MM.1S (cell line): Measurements from ENCODE around the gene CCDC102A.

ENCODE experiments used
- DNase-seq: peaks from one replicate; pipeline ENCODE4 v3.0.0-alpha.2; 2015
- H2AFZ ChIP-seq: fragments of 300-600 bp; sonication (generic); 2 replicates; pipeline ENCODE4 v1.6.0; 2016; ENCODE audit warnings: antibody characterized with exemption, low read length
- H3F3A ChIP-seq: fragments of 300-600 bp; sonication (generic); 2 replicates; pipeline ENCODE4 v1.6.1; 2016; ENCODE audit warnings: mild to moderate bottlenecking, antibody characterized with exemption, low read length, moderate library complexity, mixed read lengths; ENCODE audit not compliant: insufficient read depth
- H3K27ac ChIP-seq: fragments of 300-600 bp; sonication (generic); 2 replicates; pipeline ENCODE4 v1.5.1; 2016; ENCODE audit warnings: mild to moderate bottlenecking, low read length
- H3K27me3 ChIP-seq: fragments of 300-600 bp; sonication (generic); replicated peaks from 2 replicates; pipeline ENCODE4 v1.6.0; 2016; ENCODE audit warnings: low read length; ENCODE audit not compliant: insufficient read depth
- H3K36me3 ChIP-seq: fragments of 300-600 bp; sonication (generic); replicated peaks from 2 replicates; pipeline ENCODE4 v1.6.1; 2016; ENCODE audit warnings: mild to moderate bottlenecking, low read length, mixed read lengths; ENCODE audit not compliant: insufficient read depth
- H3K4me1 ChIP-seq: fragments of 300-600 bp; sonication (generic); 2 replicates; pipeline ENCODE4 v1.6.1; 2016; ENCODE audit warnings: low read length, mixed read lengths
- H3K4me2 ChIP-seq: fragments of 300-600 bp; sonication (generic); 2 replicates; pipeline ENCODE4 v1.6.0; 2016; ENCODE audit warnings: low read depth, low read length
- H3K4me3 ChIP-seq: fragments of 300-600 bp; sonication (generic); 2 replicates; pipeline ENCODE4 v1.5.1; 2016; ENCODE audit warnings: low read length, mixed read lengths
- H3K79me2 ChIP-seq: fragments of 300-600 bp; sonication (generic); 2 replicates; pipeline ENCODE4 v1.6.1; 2016; ENCODE audit warnings: mixed run types, low read length, mixed read lengths
- H3K9ac ChIP-seq: fragments of 300-600 bp; sonication (generic); 2 replicates; pipeline ENCODE4 v1.6.1; 2016; ENCODE audit warnings: low read length, mixed read lengths
- H3K9me2 ChIP-seq: fragments of 300-600 bp; sonication (generic); replicated peaks from 2 replicates; pipeline ENCODE4 v1.6.1; 2016; ENCODE audit warnings: mild to moderate bottlenecking, low read length, mixed read lengths; ENCODE audit not compliant: insufficient read depth
- H3K9me3 ChIP-seq: fragments of 300-600 bp; sonication (generic); replicated peaks from 2 replicates; pipeline ENCODE4 v1.6.1; 2016; ENCODE audit warnings: mild to moderate bottlenecking, low read length, mixed read lengths; ENCODE audit not compliant: insufficient read depth
- H4K20me1 ChIP-seq: fragments of 300-600 bp; sonication (generic); 2 replicates; pipeline ENCODE4 v1.6.1; 2016; ENCODE audit warnings: mild to moderate bottlenecking, low read length, moderate library complexity, mixed read lengths; ENCODE audit not compliant: insufficient read depth
- CTCF ChIP-seq: fragments of 300-600 bp; sonication (generic); IDR thresholded peaks from 2 replicates; pipeline ENCODE4 v1.5.1; 2016; ENCODE audit warnings: antibody characterized with exemption, low read length, mixed read lengths
- EZH2 ChIP-seq: fragments of 300-600 bp; sonication (generic); optimal IDR thresholded peaks from 2 replicates; pipeline ENCODE3; 2017; ENCODE audit warnings: low read depth, mild to moderate bottlenecking, antibody characterized with exemption, low read length, mixed read lengths
- EZH2phosphoT487 ChIP-seq: fragments of 300-600 bp; sonication (generic); IDR thresholded peaks from 2 replicates; pipeline ENCODE4 v1.6.1; 2018; ENCODE audit warnings: antibody characterized with exemption, low read length

CCDC102A gene

GRCh38 chr16:57479976-57480753, 56.2 kb downstream of the CCDC102A start:
- Histone ChIP-seq H3K4me1 (peaks cover 9% of the 10 kb centered on the region; the same call in 1 of the 2 replicates), H3K27ac (no peak overlapping the region), H3K9me2 (no peaks in the 10 kb centered on the region), H3K79me2 (no peaks in the 10 kb centered on the region), H3K27me3 (0 out of 2 replicates have a peak, but pooled peaks cover 3% of the 10 kb centered on the region), H2AFZ (no peak overlapping the region), H3K9ac (no peak overlapping the region), H3K9me3 (no peaks in the 10 kb centered on the region), H3F3A (no peaks in the 10 kb centered on the region), H3K4me2 (no peak overlapping the region), H3K36me3 (no peaks in the 10 kb centered on the region), H3K4me3 (no peak overlapping the region), H4K20me1 (no peaks in the 10 kb centered on the region)
- TF ChIP-seq EZH2 = no peak
- no peak for TF ChIP-seq EZH2phosphoT487
- no peak for TF ChIP-seq CTCF
- no peak for DNase-seq

GRCh38 chr16:57479205-57479975, 57.0 kb downstream of the CCDC102A start:
- H3K4me1 ChIP-seq = peaks cover 9% of the 10 kb centered on the region; the same call in 1 of the 2 replicates
- H3K27ac ChIP-seq = no peak overlapping the region
- no peaks in the 10 kb centered on the region for H3F3A ChIP-seq
- no peaks in the 10 kb centered on the region for H3K9me2 ChIP-seq
- no peaks in the 10 kb centered on the region for H3K79me2 ChIP-seq
- H3K36me3 ChIP-seq = no peaks in the 10 kb centered on the region
- DNase-seq = no peak
- 0 out of 2 replicates have a peak, but pooled peaks cover 3% of the 10 kb centered on the region for H3K27me3 ChIP-seq
- no peak overlapping the region for H3K9ac ChIP-seq
- no peaks in the 10 kb centered on the region for H3K9me3 ChIP-seq
- H3K4me2 ChIP-seq = no peak overlapping the region
- H3K4me3 ChIP-seq = no peak overlapping the region
- TF ChIP-seq EZH2phosphoT487 = no peak
- no peak for TF ChIP-seq CTCF
- no peak for TF ChIP-seq EZH2
- no peak overlapping the region for H2AFZ ChIP-seq
- no peaks in the 10 kb centered on the region for H4K20me1 ChIP-seq

GRCh38 chr16:57478396-57479204, 57.8 kb downstream of the CCDC102A start:
- no peak for DNase-seq
- no peak overlapping the region for H3K4me3 ChIP-seq
- no peaks in the 10 kb centered on the region for H4K20me1 ChIP-seq
- no peak overlapping the region for H3K27ac ChIP-seq
- no peak overlapping the region for H3K4me2 ChIP-seq
- no peaks in the 10 kb centered on the region for H3K9me3 ChIP-seq
- H3K9ac ChIP-seq = no peak overlapping the region
- TF ChIP-seq EZH2 (no peak), CTCF (no peak), EZH2phosphoT487 (no peak)
- H3K9me2 ChIP-seq = no peaks in the 10 kb centered on the region
- H2AFZ ChIP-seq = no peak overlapping the region
- H3F3A ChIP-seq = no peaks in the 10 kb centered on the region
- no peaks in the 10 kb centered on the region for H3K36me3 ChIP-seq
- peaks cover 9% of the 10 kb centered on the region; the same call in 1 of the 2 replicates for H3K4me1 ChIP-seq
- no peaks in the 10 kb centered on the region for H3K79me2 ChIP-seq
- H3K27me3 ChIP-seq = 0 out of 2 replicates have a peak, but pooled peaks cover 3% of the 10 kb centered on the region
